ENCODE data around the gene GPC6. TPM values are rescaled to one million over a fixed set of nuclear protein-coding genes. Genes with fewer than 3 reads are reported as not detected.

The GPC6 gene
- total RNA-seq, 1 experiment from 2014 or later = not detected

DNA sequence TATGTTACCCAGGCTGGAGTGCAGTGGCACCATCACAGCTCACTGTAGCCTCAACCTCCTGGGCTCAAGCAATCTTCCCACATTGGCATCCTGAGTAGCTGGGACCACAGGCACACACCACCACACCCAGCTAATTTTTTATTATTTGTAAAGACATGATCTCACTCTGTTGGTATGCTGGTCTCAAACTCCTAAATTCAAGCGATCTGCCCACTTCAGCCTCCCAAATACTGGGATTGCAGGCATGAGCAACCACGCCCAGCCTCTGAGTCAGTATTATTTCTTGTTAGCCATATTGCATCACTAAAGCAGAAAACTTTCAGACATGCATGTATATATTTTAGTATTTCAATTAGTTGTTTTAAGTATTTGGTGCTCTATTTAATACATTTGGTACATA lies 376.4 kb downstream of the GPC6 start:
- no peak overlapping the region for H3K4me3 Mint-ChIP-seq (ENCODE audit: low read depth, unreplicated experiment)
- CTCF ChIA-PET = no interaction called here
- no peak for DNase-seq
- H3K36me3 Mint-ChIP-seq (ENCODE audit: insufficient read depth, unreplicated experiment) = no peaks in the 10 kb centered on the region
- no TSS peak for BruUV-seq (replicated peaks)
- no peaks in the 10 kb centered on the region for H3K4me1 Mint-ChIP-seq (ENCODE audit: low read depth, unreplicated experiment)
- TF ChIP-seq CTCF (IDR thresholded peaks at IDR 0.05; ENCODE audit: unreplicated experiment) = no peak
- H3K27ac Mint-ChIP-seq (ENCODE audit: unreplicated experiment) = no peak overlapping the region
- intact Hi-C loops (cut with micrococcal nuclease; ENCODE audit: unreplicated experiment) = no loop called here
- H3K9me3 Mint-ChIP-seq (ENCODE audit: low read depth, unreplicated experiment) = no peaks in the 10 kb centered on the region
- no peaks in the 10 kb centered on the region for H3K27me3 Mint-ChIP-seq (ENCODE audit: unreplicated experiment)

GRCh38 chr13:93614776-93615175 lies 388.2 kb downstream of the GPC6 start:
- no peak for TF ChIP-seq CTCF (IDR thresholded peaks at IDR 0.05; ENCODE audit: unreplicated experiment)
- DNase-seq = no peak
- Mint-ChIP-seq H3K27me3 (ENCODE audit: unreplicated experiment) (no peaks in the 10 kb centered on the region), H3K36me3 (ENCODE audit: insufficient read depth, unreplicated experiment) (no peaks in the 10 kb centered on the region), H3K9me3 (ENCODE audit: low read depth, unreplicated experiment) (no peaks in the 10 kb centered on the region), H3K4me3 (ENCODE audit: low read depth, unreplicated experiment) (no peak overlapping the region), H3K4me1 (ENCODE audit: low read depth, unreplicated experiment) (no peaks in the 10 kb centered on the region), H3K27ac (ENCODE audit: unreplicated experiment) (no peak overlapping the region)
- intact Hi-C loops (cut with micrococcal nuclease; ENCODE audit: unreplicated experiment) = no loop called here
- no TSS peak for BruUV-seq (replicated peaks)
- CTCF ChIA-PET = no interaction called here

- no TSS peak for BruUV-seq (replicated peaks)
- intact Hi-C loops (cut with micrococcal nuclease; ENCODE audit: unreplicated experiment) = no loop called here
- Mint-ChIP-seq H3K27me3 (ENCODE audit: unreplicated experiment) (no peaks in the 10 kb centered on the region), H3K4me3 (ENCODE audit: low read depth, unreplicated experiment) (no peak overlapping the region), H3K36me3 (ENCODE audit: insufficient read depth, unreplicated experiment) (no peaks in the 10 kb centered on the region), H3K27ac (ENCODE audit: unreplicated experiment) (no peak overlapping the region), H3K9me3 (ENCODE audit: low read depth, unreplicated experiment) (peaks cover 2% of the 10 kb centered on the region), H3K4me1 (ENCODE audit: low read depth, unreplicated experiment) (no peaks in the 10 kb centered on the region)
- no peak for TF ChIP-seq CTCF (IDR thresholded peaks at IDR 0.05; ENCODE audit: unreplicated experiment)
- CTCF ChIA-PET = no interaction called here
- no peak for DNase-seq
Measured at GRCh38 chr13:93620181-93620765, 393.7 kb downstream of the GPC6 start.

GRCh38 chr13:93621051-93621450 lies 394.4 kb downstream of the GPC6 start:
- no TSS peak for BruUV-seq (replicated peaks)
- H3K36me3 Mint-ChIP-seq (ENCODE audit: insufficient read depth, unreplicated experiment) = no peaks in the 10 kb centered on the region
- no peak for TF ChIP-seq CTCF (IDR thresholded peaks at IDR 0.05; ENCODE audit: unreplicated experiment)

More at GRCh38 chr13:93621051-93621450, 394.4 kb downstream of the GPC6 start:
- Mint-ChIP-seq H3K4me3 (ENCODE audit: low read depth, unreplicated experiment) (no peak overlapping the region), H3K4me1 (ENCODE audit: low read depth, unreplicated experiment) (no peaks in the 10 kb centered on the region), H3K27ac (ENCODE audit: unreplicated experiment) (no peak overlapping the region), H3K27me3 (ENCODE audit: unreplicated experiment) (no peaks in the 10 kb centered on the region), H3K9me3 (ENCODE audit: low read depth, unreplicated experiment) (peaks cover 2% of the 10 kb centered on the region)
- CTCF ChIA-PET = no interaction called here
- DNase-seq = no peak
- intact Hi-C loops (cut with micrococcal nuclease; ENCODE audit: unreplicated experiment) = no loop called here

Data from Calu3 (cell line).